Activated B cell treated with CpG ODN at 0.5 μM for 24 hours (primary cell): ENCODE data around the gene CD247. TPM values are rescaled to one million over a fixed set of nuclear protein-coding genes. Genes with fewer than 3 reads are reported as not detected.

Experiments
- ATAC-seq: fragments of 200-7000 bp; cut with Tn5 transposase; one replicate; pipeline ENCODE4 v1.10.0; 2021; ENCODE audit warnings: low read depth, mild to moderate bottlenecking, moderate library complexity
- CTCF ChIA-PET: fragments of 350-600 bp; sonication (Branson Sonifier 250); formaldehyde crosslinking; loops from one replicate; lab custom pipeline; 2021; ENCODE audit warnings: antibody characterized with exemption; lab: Charles Lee
- POLR2A ChIA-PET: fragments of 350-600 bp; sonication (Branson Sonifier 250); formaldehyde crosslinking; loops from one replicate; lab custom pipeline; 2021; ENCODE audit warnings: antibody characterized with exemption; lab: Charles Lee
- DNase-seq: peaks from one replicate; pipeline ENCODE4 v3.0.0; 2022
- H3K27ac Mint-ChIP-seq: one replicate; pipeline ENCODE4 v1.8.0; 2020; ENCODE audit warnings: mixed read lengths
- H3K27me3 Mint-ChIP-seq: one replicate; pipeline ENCODE4 v1.8.0; 2021; ENCODE audit warnings: mixed read lengths
- H3K36me3 Mint-ChIP-seq: one replicate; pipeline ENCODE4 v1.8.0; 2021; ENCODE audit warnings: low read depth, mixed read lengths
- H3K4me1 Mint-ChIP-seq: one replicate; pipeline ENCODE4 v1.8.0; 2021; ENCODE audit warnings: mixed read lengths
- H3K4me3 Mint-ChIP-seq: one replicate; pipeline ENCODE4 v1.8.0; 2020; ENCODE audit warnings: mild to moderate bottlenecking, mixed read lengths
- H3K9me3 Mint-ChIP-seq: one replicate; pipeline ENCODE4 v1.8.0; 2020; ENCODE audit warnings: mixed read lengths
- intact Hi-C: fragments of 100-400 bp; cut with micrococcal nuclease; formaldehyde crosslinking; loops from one replicate; pipeline ENCODE4 v1.15.1; 2024
- total RNA-seq: library from RNA; stranded (reverse); gene quantifications from 2 replicates; pipeline ENCODE4 v1.2.3, GENCODE V29; 2022
- TF ChIP-seq, protein P1 (sequence below): fragments of 200-600 bp; IDR thresholded peaks from one replicate; pipeline ENCODE4 v1.8.0; 2022; ENCODE audit warnings: antibody characterized with exemption, mild to moderate bottlenecking

Gene CD247
- total RNA-seq, 1 donor from 2014 or later: 1.0 TPM

DNA sequence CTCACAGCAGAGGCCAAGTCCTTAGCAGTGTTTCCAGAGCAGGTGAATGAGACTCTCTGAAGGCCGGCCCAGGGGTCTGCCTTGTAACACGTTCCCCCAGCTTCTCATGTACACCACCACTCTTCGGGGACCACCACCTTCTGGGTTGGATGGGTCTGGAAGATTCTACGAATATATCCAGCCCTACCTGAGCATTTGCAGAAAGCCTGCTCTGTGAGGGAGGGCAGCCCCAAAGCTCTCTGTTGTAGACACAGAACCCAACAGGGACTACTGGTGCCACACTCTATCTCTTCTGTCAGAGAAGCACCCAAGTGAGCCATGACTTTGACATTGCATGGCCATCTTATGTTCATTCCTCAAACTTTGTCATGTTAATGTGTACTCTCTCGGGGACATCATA lies 61.8 kb downstream of the CD247 start:
- Mint-ChIP-seq H3K4me3 (peak overlapping the region; percentile 87), H3K27ac (no peak overlapping the region), H3K36me3 (no peaks in the 10 kb centered on the region), H3K4me1 (peaks cover 11% of the 10 kb centered on the region), H3K9me3 (no peaks in the 10 kb centered on the region), H3K27me3 (peaks cover 4% of the 10 kb centered on the region)
- POLR2A ChIA-PET: interaction anchor here (0.6 to 2.8 kb wide), 6 partner anchors 9 to 237 kb away, joined by 4 to 19 read pairs (median 6); no protein-coding TSS in a partner anchor
- TF ChIP-seq, protein P1, sequence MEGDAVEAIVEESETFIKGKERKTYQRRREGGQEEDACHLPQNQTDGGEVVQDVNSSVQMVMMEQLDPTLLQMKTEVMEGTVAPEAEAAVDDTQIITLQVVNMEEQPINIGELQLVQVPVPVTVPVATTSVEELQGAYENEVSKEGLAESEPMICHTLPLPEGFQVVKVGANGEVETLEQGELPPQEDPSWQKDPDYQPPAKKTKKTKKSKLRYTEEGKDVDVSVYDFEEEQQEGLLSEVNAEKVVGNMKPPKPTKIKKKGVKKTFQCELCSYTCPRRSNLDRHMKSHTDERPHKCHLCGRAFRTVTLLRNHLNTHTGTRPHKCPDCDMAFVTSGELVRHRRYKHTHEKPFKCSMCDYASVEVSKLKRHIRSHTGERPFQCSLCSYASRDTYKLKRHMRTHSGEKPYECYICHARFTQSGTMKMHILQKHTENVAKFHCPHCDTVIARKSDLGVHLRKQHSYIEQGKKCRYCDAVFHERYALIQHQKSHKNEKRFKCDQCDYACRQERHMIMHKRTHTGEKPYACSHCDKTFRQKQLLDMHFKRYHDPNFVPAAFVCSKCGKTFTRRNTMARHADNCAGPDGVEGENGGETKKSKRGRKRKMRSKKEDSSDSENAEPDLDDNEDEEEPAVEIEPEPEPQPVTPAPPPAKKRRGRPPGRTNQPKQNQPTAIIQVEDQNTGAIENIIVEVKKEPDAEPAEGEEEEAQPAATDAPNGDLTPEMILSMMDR: no peak
- intact Hi-C loops: loop anchor here (5.0 to 10.0 kb wide), 2 partner anchors 76 to 258 kb away; no protein-coding TSS in a partner anchor
- ATAC-seq (no peak), DNase-seq (no peak)
- CTCF ChIA-PET: interaction anchor here (1.0 to 4.3 kb wide), 4 partner anchors 15 to 188 kb away, joined by 3 to 23 read pairs (median 6); no protein-coding TSS in a partner anchor

GRCh38 chr1:167455786-167456446 lies 62.4 kb downstream of the CD247 start:
- ChIA-PET CTCF (interaction anchor here (1.0 to 4.3 kb wide), 5 partner anchors 14 to 188 kb away, joined by 3 to 23 read pairs (median 3); no protein-coding TSS in a partner anchor), POLR2A (interaction anchor here (0.6 to 2.8 kb wide), 7 partner anchors 9 to 236 kb away, joined by 3 to 19 read pairs (median 6); partner anchors contain the start of gene CREG1)
- intact Hi-C loops: loop anchor here (1.0 to 10.0 kb wide), 3 partner anchors 43 to 259 kb away; no protein-coding TSS in a partner anchor
- ATAC-seq: peak; percentile 51
- H3K4me3 Mint-ChIP-seq: peak overlapping the region; percentile 87
- H3K36me3 Mint-ChIP-seq: no peaks in the 10 kb centered on the region
- peak overlapping the region; percentile 72 for H3K27ac Mint-ChIP-seq
- H3K27me3 Mint-ChIP-seq: peaks cover 4% of the 10 kb centered on the region
- H3K4me1 Mint-ChIP-seq: peaks cover 13% of the 10 kb centered on the region
- no peak for DNase-seq
- TF ChIP-seq, protein P1: no peak
- H3K9me3 Mint-ChIP-seq: no peaks in the 10 kb centered on the region

DNA sequence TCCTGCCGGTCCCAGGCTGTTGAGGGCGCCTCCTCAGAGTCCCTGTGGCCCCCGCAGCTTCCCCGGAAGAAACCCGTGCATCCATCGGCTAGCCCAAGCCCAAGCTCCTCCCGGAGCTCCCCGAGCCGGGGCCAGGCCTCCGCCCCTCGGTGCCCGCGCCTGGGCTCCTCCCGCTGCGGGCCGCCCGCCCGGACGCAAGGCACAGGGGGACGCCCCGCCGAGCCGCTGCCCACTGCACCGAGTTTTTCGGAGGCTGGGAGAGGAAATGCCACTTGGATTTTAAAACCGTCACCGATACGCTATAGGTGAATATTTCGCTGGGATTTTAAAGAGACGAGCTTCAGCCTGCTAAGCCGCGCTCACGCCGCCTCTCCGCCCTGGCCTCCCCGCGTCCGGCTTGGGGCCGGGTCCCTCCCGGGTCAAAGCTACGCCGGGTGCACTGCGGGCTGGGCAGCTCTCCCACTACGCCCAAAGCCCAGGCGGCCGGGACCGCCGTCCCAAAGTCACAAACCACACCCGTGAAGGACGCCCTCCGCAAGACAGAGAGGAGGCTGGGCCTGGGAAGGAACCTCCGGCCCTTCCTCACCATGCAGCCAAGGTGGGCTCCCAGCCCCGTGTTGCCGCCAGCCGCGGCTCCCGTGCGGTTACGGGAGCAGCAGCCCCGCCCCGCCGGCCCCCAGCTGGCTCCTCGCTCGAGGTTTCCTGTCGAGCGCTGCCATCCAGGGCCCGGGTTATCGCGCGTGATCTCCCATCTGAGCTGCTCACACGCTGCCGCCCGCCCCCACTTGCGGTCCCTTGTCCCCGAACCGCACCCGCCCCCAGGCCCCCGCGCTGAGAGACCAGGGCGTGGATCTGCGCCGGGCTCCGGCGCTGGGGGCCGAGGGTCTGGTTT lies 63.2 kb downstream of the CD247 start:
- H3K9me3 Mint-ChIP-seq: no peaks in the 10 kb centered on the region
- DNase-seq (peak; percentile 60), ATAC-seq (peak; percentile 76)
- TF ChIP-seq, protein P1: no peak
- no peak overlapping the region for H3K27ac Mint-ChIP-seq
- CTCF ChIA-PET: interaction anchor here (1.1 to 4.3 kb wide), 7 partner anchors 11 to 193 kb away, joined by 3 to 23 read pairs (median 3); no protein-coding TSS in a partner anchor
- H3K27me3 Mint-ChIP-seq: peaks cover 4% of the 10 kb centered on the region
- peak overlapping the region; percentile 78 for H3K4me3 Mint-ChIP-seq
- intact Hi-C loops: loop anchor here (1.0 to 10.0 kb wide), 3 partner anchors 44 to 260 kb away; no protein-coding TSS in a partner anchor
- POLR2A ChIA-PET: interaction anchor here (0.5 to 2.8 kb wide), 5 partner anchors 8 to 254 kb away, joined by 3 to 19 read pairs (median 6); partner anchors contain the start of gene CREG1
- no peaks in the 10 kb centered on the region for H3K36me3 Mint-ChIP-seq
- peaks cover 18% of the 10 kb centered on the region for H3K4me1 Mint-ChIP-seq

DNA sequence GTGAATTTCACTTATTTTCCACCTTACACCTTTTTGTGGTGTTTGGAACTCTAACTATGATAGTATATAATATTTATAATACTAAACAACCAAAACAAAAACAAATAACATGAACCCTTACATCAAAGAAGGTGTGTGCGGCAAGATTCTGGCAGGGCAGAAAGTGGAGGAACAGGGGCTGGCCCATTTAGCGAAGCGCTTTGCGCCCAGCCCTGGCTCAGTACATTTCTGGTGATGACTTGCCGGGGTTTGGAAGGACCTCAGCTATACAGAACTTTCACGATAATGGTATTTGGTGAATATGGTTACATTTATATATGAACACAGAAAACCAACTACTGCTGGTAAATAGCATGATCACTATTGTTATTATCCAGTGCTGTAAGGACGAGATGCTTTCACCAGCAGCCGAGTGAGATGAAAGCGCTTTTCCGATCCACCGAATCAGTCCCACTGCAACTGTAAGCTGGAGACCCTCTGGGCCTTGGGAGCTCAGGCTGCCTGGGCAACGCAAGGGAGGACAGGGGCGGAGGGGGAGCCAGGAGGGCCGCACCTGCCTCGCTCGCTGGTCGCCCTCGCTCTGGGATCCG lies 63.9 kb downstream of the CD247 start:
- H3K27ac Mint-ChIP-seq: peak overlapping the region; percentile 27
- H3K36me3 Mint-ChIP-seq: no peaks in the 10 kb centered on the region
- ChIA-PET POLR2A (interaction anchor here (0.5 to 2.8 kb wide), 2 partner anchors 45 to 255 kb away, joined by 6 to 19 read pairs; no protein-coding TSS in a partner anchor), CTCF (interaction anchor here (1.1 to 4.3 kb wide), 6 partner anchors 10 to 194 kb away, joined by 3 to 23 read pairs (median 4); no protein-coding TSS in a partner anchor)
- peaks cover 4% of the 10 kb centered on the region for H3K27me3 Mint-ChIP-seq
- no peaks in the 10 kb centered on the region for H3K9me3 Mint-ChIP-seq
- peak overlapping the region; percentile 78 for H3K4me3 Mint-ChIP-seq
- peaks cover 18% of the 10 kb centered on the region for H3K4me1 Mint-ChIP-seq
- ATAC-seq: no peak
- no peak for DNase-seq
- TF ChIP-seq, protein P1: no peak
- intact Hi-C loops: loop anchor here (10.0 kb wide), 1 partner anchor 260 kb away; no protein-coding TSS in a partner anchor
